Transverse colon (tissue), 4 donors: Measurements from ENCODE around the gene AGPAT1. TPM values are rescaled to one million over a fixed set of nuclear protein-coding genes. Genes with fewer than 3 reads are reported as not detected.
A peak's percentile ranks its signal among the peaks of the same experiment; 100 is the strongest.

Source experiments
- DNase-seq: peaks from one replicate; pipeline ENCODE4 v3.0.0-alpha.2; 2019
- H3K27ac ChIP-seq, 4 donors: fragments of 200-600 bp; sonication (generic); 2 replicates each; pipeline ENCODE4 v1.5.1; 2016 to 2018; ENCODE audit warnings: inconsistent platforms in 4 of 4
- H3K27me3 ChIP-seq: fragments of 200-600 bp; sonication (generic); 2 replicates; pipeline ENCODE4 v1.5.1; 2017; ENCODE audit warnings: inconsistent platforms
- H3K36me3 ChIP-seq, 4 donors: fragments of 200-600 bp; sonication (generic); 2 replicates each; pipeline ENCODE4 v1.5.1; 2017 to 2019; ENCODE audit warnings: inconsistent platforms in 4 of 4
- H3K4me1 ChIP-seq, 4 donors: fragments of 200-600 bp; sonication (generic); 2 replicates each; pipeline ENCODE4 v1.5.1; 2017 to 2020; ENCODE audit warnings: inconsistent platforms in 4 of 4
- H3K4me3 ChIP-seq, 4 donors: fragments of 200-600 bp; sonication (generic); 1 replicate in 1 of 4; 2 replicates in 3 of 4; pipeline versions ENCODE4 v1.5.1 to v1.6.1; 2017 to 2019; ENCODE audit warnings: inconsistent platforms in 4 of 4
- H3K9me3 ChIP-seq, 2 donors: fragments of 200-600 bp; sonication (generic); 2 replicates each; pipeline ENCODE4 v1.5.1; 2017 to 2019; ENCODE audit warnings: inconsistent platforms in 2 of 2
- EP300 ChIP-seq: sonication (generic); formaldehyde crosslinking; IDR thresholded peaks from one replicate; pipeline ENCODE4 v1.6.1; 2017; ENCODE audit warnings: antibody characterized with exemption, low read depth
- POLR2A ChIP-seq: fragments of 450-650 bp; IDR thresholded peaks from one replicate; pipeline ENCODE4 v1.6.1; 2016; ENCODE audit warnings: antibody characterized with exemption, mild to moderate bottlenecking, moderate library complexity
- POLR2AphosphoS5 ChIP-seq, 3 donors: sonication (generic); formaldehyde crosslinking; IDR thresholded peaks; one replicate each; pipeline ENCODE4 v1.6.1; 2016; ENCODE audit warnings: antibody characterized with exemption in 3 of 3
- WGBS, 2 donors: methylation state at CpG; one replicate each; pipeline ENCODE4 v1.1.5; 2018; ENCODE audit warnings: low coverage in 1 of 2; 5-methylcytosine and 5-hydroxymethylcytosine counted together
- in situ Hi-C, 4 donors: fragments of 200-750 bp; cut with MboI; loops; one replicate each; pipeline versions ENCODE4 v1.15.0 to v1.15.1; 2017; ENCODE audit warnings: low sequenced_read_pairs in 3 of 4, low pct_ligation_motif_present in 1 of 4, low pct_unique_long_range_greater_than_20kb in 1 of 4
- intact Hi-C: fragments of 100-400 bp; cut with DNase I; formaldehyde crosslinking; loops from one replicate; pipeline ENCODE4 v1.15.1; 2023; ENCODE audit warnings: low total_unique reads
- total RNA-seq, 4 donors: library from RNA; depleted of rRNA; stranded (reverse); fragments of >200 nt; gene quantifications; one replicate each; pipeline ENCODE4 v1.1.0, GENCODE V29; 2016
- TF ChIP-seq, protein P1 (sequence below), 5 experiments: fragments of 200-600 bp in 3 of 5; fragments of 450-650 bp in 2 of 5; sonication (generic) in 3 of 5; IDR thresholded peaks; 1 replicate in 2 of 5; 2 replicates in 3 of 5; pipeline ENCODE4 v1.5.1; 2016 to 2017; ENCODE audit warnings: antibody characterized with exemption in 5 of 5, inconsistent platforms in 3 of 5, mild to moderate bottlenecking in 2 of 5, moderate library complexity in 1 of 5

AGPAT1 gene
- total RNA-seq, 4 donors from 2014 or later: 17.9 to 67.2 (median 50.1) TPM

DNA sequence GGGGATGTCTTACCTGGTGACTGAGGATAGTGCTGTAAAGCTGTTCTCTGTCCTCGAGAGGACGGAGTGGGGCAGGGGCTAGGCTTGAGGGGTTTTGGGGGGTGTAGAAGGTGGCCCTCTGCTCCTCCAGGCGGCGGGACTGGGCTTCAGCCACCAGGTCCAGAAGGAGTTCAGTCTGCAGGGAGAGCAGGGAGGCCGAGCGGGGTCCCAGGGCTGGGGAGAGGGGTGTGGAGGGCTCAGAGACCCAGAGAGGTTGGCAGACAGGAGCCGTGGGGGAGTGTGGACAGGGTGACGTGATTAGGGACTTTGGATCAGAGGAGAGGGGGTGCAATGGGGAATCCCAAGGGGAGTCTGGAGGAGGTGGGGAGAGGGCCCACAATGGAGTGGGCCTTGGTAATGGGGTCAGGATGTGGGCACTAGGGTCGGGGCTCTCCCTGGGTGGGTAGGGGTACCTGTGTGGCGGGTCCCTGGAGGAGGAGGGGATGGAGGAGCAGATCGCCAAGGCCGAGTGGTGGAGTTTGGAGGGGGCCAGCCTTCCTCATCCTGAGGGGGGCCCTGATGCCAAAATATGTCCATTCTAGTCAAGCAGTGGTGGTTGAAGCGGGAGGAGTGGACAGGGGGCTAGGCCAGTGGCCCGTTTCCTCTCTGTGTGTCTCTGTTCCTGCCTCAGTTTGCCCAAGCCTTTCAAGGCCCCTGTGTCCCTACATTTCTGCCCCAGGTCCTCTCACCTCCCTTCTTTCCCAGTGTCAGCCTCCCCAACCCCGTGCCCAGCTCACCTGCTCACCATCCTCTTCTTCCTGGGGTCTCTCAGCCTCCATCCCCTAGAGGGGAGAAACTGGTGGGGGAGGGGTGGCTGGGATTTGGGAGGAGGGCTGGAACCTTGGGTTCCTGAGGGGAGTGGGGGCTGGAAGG lies 16.1 kb upstream of the AGPAT1 start:
- intact Hi-C loops (loop anchor here (2.0 kb wide), 1 partner anchor 39 kb away; no protein-coding TSS in a partner anchor), in situ Hi-C loops (no loop called here)
- TF ChIP-seq EP300: no peak
- TF ChIP-seq POLR2A: no peak
- no peak for TF ChIP-seq POLR2AphosphoS5 (IDR thresholded peaks at IDR 0.05)
- TF ChIP-seq, protein P1, sequence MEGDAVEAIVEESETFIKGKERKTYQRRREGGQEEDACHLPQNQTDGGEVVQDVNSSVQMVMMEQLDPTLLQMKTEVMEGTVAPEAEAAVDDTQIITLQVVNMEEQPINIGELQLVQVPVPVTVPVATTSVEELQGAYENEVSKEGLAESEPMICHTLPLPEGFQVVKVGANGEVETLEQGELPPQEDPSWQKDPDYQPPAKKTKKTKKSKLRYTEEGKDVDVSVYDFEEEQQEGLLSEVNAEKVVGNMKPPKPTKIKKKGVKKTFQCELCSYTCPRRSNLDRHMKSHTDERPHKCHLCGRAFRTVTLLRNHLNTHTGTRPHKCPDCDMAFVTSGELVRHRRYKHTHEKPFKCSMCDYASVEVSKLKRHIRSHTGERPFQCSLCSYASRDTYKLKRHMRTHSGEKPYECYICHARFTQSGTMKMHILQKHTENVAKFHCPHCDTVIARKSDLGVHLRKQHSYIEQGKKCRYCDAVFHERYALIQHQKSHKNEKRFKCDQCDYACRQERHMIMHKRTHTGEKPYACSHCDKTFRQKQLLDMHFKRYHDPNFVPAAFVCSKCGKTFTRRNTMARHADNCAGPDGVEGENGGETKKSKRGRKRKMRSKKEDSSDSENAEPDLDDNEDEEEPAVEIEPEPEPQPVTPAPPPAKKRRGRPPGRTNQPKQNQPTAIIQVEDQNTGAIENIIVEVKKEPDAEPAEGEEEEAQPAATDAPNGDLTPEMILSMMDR (IDR thresholded peaks at IDR 0.05): no peak
- DNase-seq: no peak
- Histone ChIP-seq H3K4me1 (peaks cover 21 to 62% (median 44%) of the 10 kb centered on the region in 4 donors), H3K36me3 (peaks cover 0 to under 1% (median 0%) of the 10 kb centered on the region in 4 donors), H3K9me3 (no peaks in the 10 kb centered on the region), H3K27me3 (no peaks in the 10 kb centered on the region), H3K27ac (peak overlapping the region; percentile 92 to 98 (median 98)), H3K4me3 (peak overlapping the region; percentile 5 to 95 (median 21))
- WGBS, 2 donors: 58 to 59% methylated on average over 2 to 15 of the region's 15 CpGs

DNA sequence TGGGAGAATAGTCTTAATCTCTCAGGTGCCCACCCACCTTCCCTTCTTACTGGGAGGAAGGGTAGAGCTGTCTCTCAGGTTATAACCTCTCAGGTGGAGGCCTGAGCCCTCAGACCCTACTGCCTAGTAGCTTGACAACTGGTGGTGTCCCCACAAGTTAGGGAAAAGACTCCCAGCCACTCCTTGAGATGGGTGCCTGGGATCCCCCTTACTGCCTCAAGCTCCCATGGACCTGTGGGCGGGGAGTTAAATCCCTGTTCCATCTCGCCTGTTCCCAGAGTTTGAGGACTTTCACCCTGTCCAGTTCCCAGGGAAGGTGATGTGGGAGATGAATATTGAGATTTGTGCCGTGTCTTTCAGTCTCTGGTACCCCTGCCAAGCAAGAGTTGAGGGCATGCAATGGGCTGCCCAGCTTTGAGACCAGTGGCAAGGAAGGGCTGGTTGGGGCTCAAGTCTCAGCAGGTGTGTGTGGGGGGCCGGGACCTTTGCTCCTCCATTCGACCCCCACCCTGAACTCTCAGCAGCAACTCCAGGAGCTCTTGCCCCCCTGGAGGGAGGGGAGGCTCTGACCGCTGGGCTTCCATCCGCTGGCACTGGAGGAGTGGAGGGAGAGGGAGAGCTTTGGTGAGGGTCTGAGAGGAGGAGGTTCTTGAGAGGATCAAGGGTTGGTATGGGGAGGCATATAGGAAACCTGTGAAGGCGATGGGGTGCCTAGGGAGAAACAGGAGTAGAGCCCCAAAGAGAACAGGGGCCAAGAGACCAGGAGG lies 15.2 kb upstream of the AGPAT1 start:
- Histone ChIP-seq H3K9me3 (no peaks in the 10 kb centered on the region), H3K4me3 (peak overlapping the region in 3 of 4 donors; percentile 77 to 95 (median 82)), H3K4me1 (peaks cover 21 to 66% (median 41%) of the 10 kb centered on the region in 4 donors), H3K27ac (peak overlapping the region; percentile 92 to 98 (median 98)), H3K36me3 (peaks cover 0 to 7% (median 0%) of the 10 kb centered on the region in 4 donors), H3K27me3 (no peaks in the 10 kb centered on the region)
- TF ChIP-seq, protein P1 (IDR thresholded peaks at IDR 0.05): no peak
- TF ChIP-seq EP300: no peak
- TF ChIP-seq POLR2AphosphoS5 (IDR thresholded peaks at IDR 0.05): no peak
- no peak for TF ChIP-seq POLR2A
- intact Hi-C loops (loop anchor here (2.0 kb wide), 1 partner anchor 38 kb away; no protein-coding TSS in a partner anchor), in situ Hi-C loops (no loop called here)
- no peak for DNase-seq
- WGBS, 2 donors: 69 to 100% methylated on average over 1 to 8 of the region's 8 CpGs

DNA sequence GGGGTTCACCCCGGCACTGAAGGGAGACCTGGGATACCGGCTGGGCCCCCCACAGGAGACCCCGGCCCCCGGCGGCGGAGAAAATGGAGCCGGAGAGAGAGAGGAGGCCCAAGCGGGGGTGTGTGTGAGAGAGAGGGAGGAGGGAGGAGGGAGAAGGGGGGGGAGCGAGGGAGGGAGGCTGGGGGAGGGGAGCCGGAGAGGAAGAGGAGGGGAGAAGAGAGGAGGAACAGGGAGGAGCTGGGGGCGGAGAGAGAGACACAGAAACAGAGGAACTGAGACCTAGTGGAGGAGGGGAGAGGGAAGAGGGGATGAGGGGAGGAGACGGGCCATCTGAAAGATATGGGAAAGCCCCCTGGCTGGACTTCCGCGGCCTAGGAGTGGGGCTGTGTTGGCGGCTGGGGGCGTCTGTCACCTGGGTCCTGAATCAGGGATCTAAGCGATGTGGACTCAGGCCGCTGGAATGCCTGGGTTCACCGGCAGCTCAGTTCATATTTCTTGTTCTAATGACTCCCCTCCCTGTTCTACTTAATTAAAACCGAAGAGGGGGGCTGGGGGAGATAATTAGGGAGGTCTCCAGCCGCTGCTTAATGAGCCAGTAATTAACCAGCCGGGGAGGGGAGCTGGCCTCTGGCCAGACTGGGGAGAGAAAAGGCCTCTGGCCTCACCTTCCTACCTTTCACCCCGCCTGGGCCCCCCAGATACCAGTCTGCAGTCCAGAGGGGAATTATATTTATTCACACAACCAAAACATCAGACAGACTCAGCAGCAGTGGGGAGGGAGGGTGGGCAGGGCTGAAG lies 14.4 kb upstream of the AGPAT1 start, which contains the start of gene PBX2:
Gene PBX2, minus strand, starts transcription at position 149 of the 798 bp plus-strand sequence. CDS start 287 bp downstream, outside the sequence.
- TF ChIP-seq POLR2AphosphoS5 (IDR thresholded peaks at IDR 0.05) (peak; percentile 55 to 78 (median 70)), POLR2A (peak; percentile 75), EP300 (no peak)
- Histone ChIP-seq H3K4me1 (peaks cover 21 to 70% (median 45%) of the 10 kb centered on the region in 4 donors), H3K4me3 (peak within 1 kb of the TSS; percentile 77 to 95 (median 86)), H3K36me3 (peaks cover 0 to 7% (median 0%) of the 10 kb centered on the region in 4 donors), H3K27me3 (no peaks in the 10 kb centered on the region), H3K27ac (peak within 1 kb of the TSS; percentile 92 to 98 (median 98)), H3K9me3 (no peaks in the 10 kb centered on the region)
- WGBS, 2 donors: 1% methylated on average over 22 of the region's 23 CpGs; no CpG with 5 or more reads in 1 of the 2 donors
- peak; percentile 94 for DNase-seq
- in situ Hi-C loops (no loop called here), intact Hi-C loops (loop anchor here (2.0 kb wide), 1 partner anchor 37 kb away; no protein-coding TSS in a partner anchor)

DNA sequence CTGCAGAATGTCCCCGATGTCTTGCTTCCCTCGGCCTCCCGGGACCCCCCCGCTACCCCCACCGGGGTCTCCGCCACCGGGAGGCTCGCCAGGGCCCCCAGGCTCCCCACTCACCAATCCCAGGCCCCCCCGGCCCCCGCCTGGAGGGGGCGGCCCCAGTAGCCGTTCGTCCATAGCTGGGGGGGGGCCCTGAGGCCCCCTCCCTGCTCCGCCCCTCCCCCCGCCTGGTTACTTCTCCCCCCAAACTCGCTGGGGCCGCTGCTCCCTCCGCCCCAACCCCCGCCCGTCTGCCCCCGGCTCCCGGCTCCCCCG lies 13.8 kb upstream of the AGPAT1 start:
- H3K27ac ChIP-seq: peak overlapping the region; percentile 92 to 98 (median 98)
- no peak for TF ChIP-seq POLR2A
- peaks cover 17 to 65% (median 42%) of the 10 kb centered on the region in 4 donors for H3K4me1 ChIP-seq
- H3K9me3 ChIP-seq: no peaks in the 10 kb centered on the region
- in situ Hi-C loops (no loop called here), intact Hi-C loops (loop anchor here (2.0 kb wide), 1 partner anchor 37 kb away; no protein-coding TSS in a partner anchor)
- H3K36me3 ChIP-seq: peaks cover 0 to 7% (median 0%) of the 10 kb centered on the region in 4 donors
- peak overlapping the region; percentile 77 to 95 (median 86) for H3K4me3 ChIP-seq
- 11% methylated on average over 11 of the region's 23 CpGs; no CpG with 5 or more reads in 1 of the 2 donors for WGBS, 2 donors
- no peak for DNase-seq
- no peaks in the 10 kb centered on the region for H3K27me3 ChIP-seq
